HepG2 (cell line): ENCODE results near the gene NRSN2. TPM values are rescaled to one million over a fixed set of nuclear protein-coding genes. Genes with fewer than 3 reads are reported as not detected.

Experiments
- HNRNPLL ChIP-seq: fragments of 200-400 bp; formaldehyde crosslinking; IDR thresholded peaks from 2 replicates; pipeline ENCODE4 v1.6.1; 2017; ENCODE audit warnings: mild to moderate bottlenecking, low read depth, low read length; ENCODE audit not compliant: poor library complexity, severe bottlenecking
- NR2F2 ChIP-seq: IDR thresholded peaks from 2 replicates; pipeline ENCODE4 v1.6.1; 2012; ENCODE audit warnings: low read depth, inconsistent platforms, borderline replicate concordance
- POLR2G ChIP-seq: fragments of 200-400 bp; formaldehyde crosslinking; IDR thresholded peaks from 2 replicates; pipeline ENCODE4 v1.6.1; 2018; ENCODE audit warnings: mild to moderate bottlenecking, low read depth, low read length, moderate library complexity
- RAD21 ChIP-seq: fragments of 450-650 bp; formaldehyde crosslinking; IDR thresholded peaks from 2 replicates; pipeline ENCODE4 v1.5.0; 2020; ENCODE audit warnings: mild to moderate bottlenecking
- RAD51 ChIP-seq: fragments of 450-650 bp; IDR thresholded peaks from 2 replicates; pipeline ENCODE4 v1.6.1; 2016; ENCODE audit warnings: borderline replicate concordance
- RFX5 ChIP-seq: IDR thresholded peaks from 2 replicates; pipeline ENCODE4 v1.6.1; 2011; ENCODE audit warnings: low read depth, low read length, improper control_type of control experiment
- SP140L ChIP-seq: sonication (generic); formaldehyde crosslinking; IDR thresholded peaks from 2 replicates; pipeline ENCODE4 v1.4.0; 2020; ENCODE audit warnings: missing genetic modification reagents, borderline replicate concordance
- ZNF101 ChIP-seq: sonication (generic); formaldehyde crosslinking; IDR thresholded peaks from 2 replicates; pipeline ENCODE4 v1.4.0; 2020; ENCODE audit warnings: mild to moderate bottlenecking, low read depth, missing genetic modification reagents, borderline replicate concordance
- ZNF282 ChIP-seq: fragments of 450-650 bp; IDR thresholded peaks from 2 replicates; pipeline ENCODE4 v1.6.1; 2018; ENCODE audit not compliant: partially characterized antibody
- ZNF768 ChIP-seq: sonication (generic); formaldehyde crosslinking; IDR thresholded peaks from 2 replicates; pipeline ENCODE4 v1.4.0; 2020; ENCODE audit warnings: missing genetic modification reagents
- ZNF83 ChIP-seq: sonication (generic); formaldehyde crosslinking; IDR thresholded peaks from 2 replicates; pipeline ENCODE4 v1.4.0; 2020; ENCODE audit warnings: missing genetic modification reagents, mild to moderate bottlenecking, borderline replicate concordance
- polyA plus RNA-seq, 8 experiments: library from polyadenylated mRNA; depleted of rRNA in 3 of 8; stranded (reverse) in 7 of 8; unstranded in 1 of 8; fragments of >200 nt; fragmentation: Illumina TruSeq in 4 of 8; extraction: Trizol in 4 of 8; gene quantifications; 2 replicates each; pipeline versions ENCODE4 v1.2.1 to v1.2.3, GENCODE V29; 2011 to 2016; ENCODE audit warnings: low read depth in 4 of 8, missing spikeins in 1 of 8, mixed read lengths in 1 of 8; ENCODE audit not compliant: insufficient read depth in 1 of 8
- total RNA-seq, 5 experiments: library from RNA; depleted of rRNA; stranded (reverse); fragments of >200 nt; fragmentation: Illumina TruSeq; extraction: Trizol; gene quantifications; 2 replicates each; pipeline ENCODE4 v1.2.3, GENCODE V29; 2016; ENCODE audit warnings: low read depth in 1 of 5
- TF ChIP-seq, protein P1 (sequence below): sonication (generic); formaldehyde crosslinking; conservative IDR thresholded peaks from 2 replicates; pipeline ENCODE4 v1.8.0; 2022; ENCODE audit warnings: mild to moderate bottlenecking, moderate library complexity, missing genetic modification reagents
- TF ChIP-seq, protein P2 (sequence below): sonication (generic); formaldehyde crosslinking; IDR thresholded peaks from 2 replicates; pipeline ENCODE4 v1.4.0; 2020; ENCODE audit warnings: missing genetic modification reagents
- TF ChIP-seq, protein P3 (sequence below), 2 experiments: IDR thresholded peaks; 2 replicates each; pipeline ENCODE4 v1.6.1; 2011 to 2012; ENCODE audit warnings: low read length in 2 of 2, borderline replicate concordance in 1 of 2, low read depth in 1 of 2, mild to moderate bottlenecking in 1 of 2, moderate library complexity in 1 of 2

NRSN2 gene
- total and polyA plus RNA-seq, 2 of the 13 experiments (the other 11 are each of a cell fraction or from before 2014, with no cell fraction given) = 32.3 to 49.4 TPM

DNA sequence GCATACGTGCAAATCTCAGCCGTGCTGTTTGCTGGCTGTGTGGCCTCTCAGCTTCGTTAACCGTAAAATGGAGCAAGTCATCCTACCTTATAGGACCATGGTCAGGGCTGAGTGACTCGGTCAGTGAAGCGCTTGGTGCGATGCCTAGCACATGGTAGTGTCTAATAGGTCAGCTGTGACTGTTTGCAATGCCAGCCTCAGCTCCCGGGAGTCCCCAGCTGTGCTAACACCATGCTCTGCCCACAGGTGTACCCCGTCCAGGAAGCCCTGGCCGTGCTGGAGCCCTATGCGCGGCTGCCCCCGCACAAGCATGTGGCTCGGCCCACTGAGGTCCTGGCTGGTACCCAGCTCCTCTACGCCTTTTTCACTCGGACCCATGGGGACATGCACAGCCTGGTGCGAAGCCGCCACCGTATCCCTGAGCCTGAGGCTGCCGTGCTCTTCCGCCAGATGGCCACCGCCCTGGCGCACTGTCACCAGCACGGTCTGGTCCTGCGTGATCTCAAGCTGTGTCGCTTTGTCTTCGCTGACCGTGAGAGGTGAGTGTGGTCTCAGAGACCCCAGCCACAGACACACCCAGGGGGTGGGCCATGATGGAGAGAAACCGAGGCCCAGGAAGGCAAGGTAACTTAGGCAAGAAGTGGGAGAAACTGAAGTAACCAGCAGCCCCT, 44.3 kb downstream of the NRSN2 start (continued):
- TF ChIP-seq RFX5 (no peak), NR2F2 (no peak), HNRNPLL (peak; percentile 28), ZNF768 (CRISPR knock-in tag) (peak; percentile 45; the same call in 1 of the 2 replicates), SP140L (no peak), RAD51 (no peak), POLR2G (peak; percentile 49; the same call in 1 of the 2 replicates), ZNF101 (CRISPR knock-in tag) (no peak), ZNF83 (0 out of 2 replicates have a peak, but pooled peaks have one; percentile 70), RAD21 (CRISPR knock-in tag) (peak; percentile 36), ZNF282 (no peak)
- TF ChIP-seq, protein P1, sequence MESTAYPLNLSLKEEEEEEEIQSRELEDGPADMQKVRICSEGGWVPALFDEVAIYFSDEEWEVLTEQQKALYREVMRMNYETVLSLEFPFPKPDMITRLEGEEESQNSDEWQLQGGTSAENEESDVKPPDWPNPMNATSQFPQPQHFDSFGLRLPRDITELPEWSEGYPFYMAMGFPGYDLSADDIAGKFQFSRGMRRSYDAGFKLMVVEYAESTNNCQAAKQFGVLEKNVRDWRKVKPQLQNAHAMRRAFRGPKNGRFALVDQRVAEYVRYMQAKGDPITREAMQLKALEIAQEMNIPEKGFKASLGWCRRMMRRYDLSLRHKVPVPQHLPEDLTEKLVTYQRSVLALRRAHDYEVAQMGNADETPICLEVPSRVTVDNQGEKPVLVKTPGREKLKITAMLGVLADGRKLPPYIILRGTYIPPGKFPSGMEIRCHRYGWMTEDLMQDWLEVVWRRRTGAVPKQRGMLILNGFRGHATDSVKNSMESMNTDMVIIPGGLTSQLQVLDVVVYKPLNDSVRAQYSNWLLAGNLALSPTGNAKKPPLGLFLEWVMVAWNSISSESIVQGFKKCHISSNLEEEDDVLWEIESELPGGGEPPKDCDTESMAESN (CRISPR knock-in tag) = no peak
- TF ChIP-seq, protein P2, sequence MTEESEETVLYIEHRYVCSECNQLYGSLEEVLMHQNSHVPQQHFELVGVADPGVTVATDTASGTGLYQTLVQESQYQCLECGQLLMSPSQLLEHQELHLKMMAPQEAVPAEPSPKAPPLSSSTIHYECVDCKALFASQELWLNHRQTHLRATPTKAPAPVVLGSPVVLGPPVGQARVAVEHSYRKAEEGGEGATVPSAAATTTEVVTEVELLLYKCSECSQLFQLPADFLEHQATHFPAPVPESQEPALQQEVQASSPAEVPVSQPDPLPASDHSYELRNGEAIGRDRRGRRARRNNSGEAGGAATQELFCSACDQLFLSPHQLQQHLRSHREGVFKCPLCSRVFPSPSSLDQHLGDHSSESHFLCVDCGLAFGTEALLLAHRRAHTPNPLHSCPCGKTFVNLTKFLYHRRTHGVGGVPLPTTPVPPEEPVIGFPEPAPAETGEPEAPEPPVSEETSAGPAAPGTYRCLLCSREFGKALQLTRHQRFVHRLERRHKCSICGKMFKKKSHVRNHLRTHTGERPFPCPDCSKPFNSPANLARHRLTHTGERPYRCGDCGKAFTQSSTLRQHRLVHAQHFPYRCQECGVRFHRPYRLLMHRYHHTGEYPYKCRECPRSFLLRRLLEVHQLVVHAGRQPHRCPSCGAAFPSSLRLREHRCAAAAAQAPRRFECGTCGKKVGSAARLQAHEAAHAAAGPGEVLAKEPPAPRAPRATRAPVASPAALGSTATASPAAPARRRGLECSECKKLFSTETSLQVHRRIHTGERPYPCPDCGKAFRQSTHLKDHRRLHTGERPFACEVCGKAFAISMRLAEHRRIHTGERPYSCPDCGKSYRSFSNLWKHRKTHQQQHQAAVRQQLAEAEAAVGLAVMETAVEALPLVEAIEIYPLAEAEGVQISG (CRISPR knock-in tag) = no peak
- TF ChIP-seq, protein P3, sequence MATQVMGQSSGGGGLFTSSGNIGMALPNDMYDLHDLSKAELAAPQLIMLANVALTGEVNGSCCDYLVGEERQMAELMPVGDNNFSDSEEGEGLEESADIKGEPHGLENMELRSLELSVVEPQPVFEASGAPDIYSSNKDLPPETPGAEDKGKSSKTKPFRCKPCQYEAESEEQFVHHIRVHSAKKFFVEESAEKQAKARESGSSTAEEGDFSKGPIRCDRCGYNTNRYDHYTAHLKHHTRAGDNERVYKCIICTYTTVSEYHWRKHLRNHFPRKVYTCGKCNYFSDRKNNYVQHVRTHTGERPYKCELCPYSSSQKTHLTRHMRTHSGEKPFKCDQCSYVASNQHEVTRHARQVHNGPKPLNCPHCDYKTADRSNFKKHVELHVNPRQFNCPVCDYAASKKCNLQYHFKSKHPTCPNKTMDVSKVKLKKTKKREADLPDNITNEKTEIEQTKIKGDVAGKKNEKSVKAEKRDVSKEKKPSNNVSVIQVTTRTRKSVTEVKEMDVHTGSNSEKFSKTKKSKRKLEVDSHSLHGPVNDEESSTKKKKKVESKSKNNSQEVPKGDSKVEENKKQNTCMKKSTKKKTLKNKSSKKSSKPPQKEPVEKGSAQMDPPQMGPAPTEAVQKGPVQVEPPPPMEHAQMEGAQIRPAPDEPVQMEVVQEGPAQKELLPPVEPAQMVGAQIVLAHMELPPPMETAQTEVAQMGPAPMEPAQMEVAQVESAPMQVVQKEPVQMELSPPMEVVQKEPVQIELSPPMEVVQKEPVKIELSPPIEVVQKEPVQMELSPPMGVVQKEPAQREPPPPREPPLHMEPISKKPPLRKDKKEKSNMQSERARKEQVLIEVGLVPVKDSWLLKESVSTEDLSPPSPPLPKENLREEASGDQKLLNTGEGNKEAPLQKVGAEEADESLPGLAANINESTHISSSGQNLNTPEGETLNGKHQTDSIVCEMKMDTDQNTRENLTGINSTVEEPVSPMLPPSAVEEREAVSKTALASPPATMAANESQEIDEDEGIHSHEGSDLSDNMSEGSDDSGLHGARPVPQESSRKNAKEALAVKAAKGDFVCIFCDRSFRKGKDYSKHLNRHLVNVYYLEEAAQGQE (IDR thresholded peaks at IDR 0.05; ENCODE audit: borderline replicate concordance in 1 of 2, low read depth in 1 of 2, low read length in 2 of 2) = no peak
